Left ventricle myocardium inferior (tissue), 1 donor: ENCODE measurements around the gene ARHGAP19. TPM values are rescaled to one million over a fixed set of nuclear protein-coding genes. Genes with fewer than 3 reads are reported as not detected.

Experiments used
- DNase-seq: peaks from one replicate; pipeline ENCODE4 v3.0.0-alpha.2; 2020
- H3K27ac ChIP-seq: fragments of 200-600 bp; replicated peaks from 2 replicates; pipeline ENCODE4 v1.8.0; 2021
- H3K27me3 ChIP-seq: fragments of 200-600 bp; 2 replicates; pipeline ENCODE4 v1.8.0; 2021; ENCODE audit warnings: low read depth
- H3K36me3 ChIP-seq: fragments of 200-600 bp; 2 replicates; pipeline ENCODE4 v1.8.0; 2021
- H3K4me1 ChIP-seq: fragments of 200-600 bp; 2 replicates; pipeline ENCODE4 v1.8.0; 2021
- H3K4me3 ChIP-seq: fragments of 200-600 bp; 2 replicates; pipeline ENCODE4 v1.8.0; 2021; ENCODE audit warnings: mild to moderate bottlenecking, moderate library complexity
- H3K9me3 ChIP-seq: fragments of 200-600 bp; replicated peaks from 2 replicates; pipeline ENCODE4 v1.8.0; 2021
- intact Hi-C: fragments of 100-400 bp; cut with micrococcal nuclease; formaldehyde crosslinking; loops from one replicate; pipeline ENCODE4 v1.11.0; 2022
- total RNA-seq: library from RNA; stranded (reverse); fragmentation: NEBNext Ultra II Directional; extraction: Animal tissue kit (Norgen Biotek cat#: 25700); gene quantifications from one replicate; pipeline ENCODE4 v1.2.1, GENCODE V29; 2021
- TF ChIP-seq, protein P1 (sequence below): fragments of 200-600 bp; IDR thresholded peaks from 2 replicates; pipeline ENCODE4 v1.8.0; 2021; ENCODE audit warnings: antibody characterized with exemption, mild to moderate bottlenecking, borderline replicate concordance
- donor health status: DM: no; HTN: yes; CAD: no; lungs with severe emphysema.

ARHGAP19 gene
- total RNA-seq, 1 donor from 2014 or later, result 4.2 TPM

DNA sequence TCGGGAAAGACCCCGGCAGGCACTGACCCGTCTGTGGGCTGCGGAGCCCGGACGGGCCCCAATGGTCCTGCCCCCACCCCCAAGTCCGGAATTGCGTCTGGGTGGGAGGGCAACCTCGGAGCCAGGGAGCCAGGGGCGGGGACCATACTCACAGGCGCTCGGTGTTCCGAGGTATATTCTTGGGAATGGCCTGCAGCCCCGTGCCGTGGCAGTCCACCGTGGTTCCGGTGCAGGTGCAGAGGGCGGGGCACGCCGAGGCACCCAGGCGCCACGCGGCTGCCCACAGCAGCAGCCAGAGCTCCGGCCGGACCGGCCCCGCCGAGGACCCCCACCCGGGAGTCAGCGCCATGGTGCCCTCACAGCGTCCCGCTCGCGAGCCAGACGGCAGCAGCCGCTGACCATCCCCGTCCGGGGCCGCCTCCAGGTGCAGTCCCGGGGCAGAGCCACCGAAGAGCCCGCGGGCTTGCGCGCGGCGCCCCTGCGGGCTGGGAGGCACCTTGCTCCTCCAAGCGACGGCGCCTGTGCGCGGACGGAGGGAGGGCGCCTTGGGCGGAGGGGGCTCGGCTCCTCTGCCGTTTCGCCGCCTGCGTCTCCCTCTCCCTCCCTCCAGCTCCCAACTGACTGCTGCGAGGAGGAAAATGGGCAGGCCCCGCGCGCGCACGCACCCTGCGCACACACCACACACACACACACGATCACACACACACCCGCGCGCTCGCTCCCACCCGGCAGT is 106.9 kb downstream of the ARHGAP19 start, which contains the start of gene SLIT1:
Gene SLIT1 (minus strand): TSS at position 634 of the 733 bp plus-strand sequence. CDS start 285 bp downstream, at position 349.
- DNase-seq, result no peak
- H3K27ac ChIP-seq, result no peak within 1 kb of the TSS
- H3K9me3 ChIP-seq, result no peaks in the 10 kb centered on the region
- TF ChIP-seq, protein P1, sequence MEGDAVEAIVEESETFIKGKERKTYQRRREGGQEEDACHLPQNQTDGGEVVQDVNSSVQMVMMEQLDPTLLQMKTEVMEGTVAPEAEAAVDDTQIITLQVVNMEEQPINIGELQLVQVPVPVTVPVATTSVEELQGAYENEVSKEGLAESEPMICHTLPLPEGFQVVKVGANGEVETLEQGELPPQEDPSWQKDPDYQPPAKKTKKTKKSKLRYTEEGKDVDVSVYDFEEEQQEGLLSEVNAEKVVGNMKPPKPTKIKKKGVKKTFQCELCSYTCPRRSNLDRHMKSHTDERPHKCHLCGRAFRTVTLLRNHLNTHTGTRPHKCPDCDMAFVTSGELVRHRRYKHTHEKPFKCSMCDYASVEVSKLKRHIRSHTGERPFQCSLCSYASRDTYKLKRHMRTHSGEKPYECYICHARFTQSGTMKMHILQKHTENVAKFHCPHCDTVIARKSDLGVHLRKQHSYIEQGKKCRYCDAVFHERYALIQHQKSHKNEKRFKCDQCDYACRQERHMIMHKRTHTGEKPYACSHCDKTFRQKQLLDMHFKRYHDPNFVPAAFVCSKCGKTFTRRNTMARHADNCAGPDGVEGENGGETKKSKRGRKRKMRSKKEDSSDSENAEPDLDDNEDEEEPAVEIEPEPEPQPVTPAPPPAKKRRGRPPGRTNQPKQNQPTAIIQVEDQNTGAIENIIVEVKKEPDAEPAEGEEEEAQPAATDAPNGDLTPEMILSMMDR, result no peak
- peaks cover 9% of the 10 kb centered on the region for H3K4me1 ChIP-seq
- no peaks in the 10 kb centered on the region for H3K36me3 ChIP-seq
- peaks cover 97% of the 10 kb centered on the region for H3K27me3 ChIP-seq
- intact Hi-C loops, result no loop called here
- H3K4me3 ChIP-seq, result peak within 1 kb of the TSS; percentile 50

DNA sequence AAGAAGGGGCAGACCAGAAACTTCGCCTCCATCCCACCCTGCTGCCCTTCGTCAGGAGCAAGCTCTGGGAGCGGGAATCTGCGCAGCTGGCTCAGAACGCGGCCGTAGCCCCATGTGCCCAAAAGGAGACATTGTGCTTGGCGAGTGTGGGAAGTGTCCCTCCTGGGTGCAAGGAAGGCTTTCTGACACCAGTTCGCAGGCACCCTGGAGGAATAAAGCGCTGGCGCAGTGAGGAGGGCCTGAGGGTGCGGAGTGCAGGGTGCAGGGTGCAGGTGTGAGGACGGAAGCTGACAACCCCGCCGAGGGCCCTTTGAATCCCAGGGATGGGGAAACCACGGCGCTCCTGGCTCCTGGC is 107.5 kb downstream of the ARHGAP19 start:
- no peak overlapping the region for H3K4me3 ChIP-seq

DNA sequence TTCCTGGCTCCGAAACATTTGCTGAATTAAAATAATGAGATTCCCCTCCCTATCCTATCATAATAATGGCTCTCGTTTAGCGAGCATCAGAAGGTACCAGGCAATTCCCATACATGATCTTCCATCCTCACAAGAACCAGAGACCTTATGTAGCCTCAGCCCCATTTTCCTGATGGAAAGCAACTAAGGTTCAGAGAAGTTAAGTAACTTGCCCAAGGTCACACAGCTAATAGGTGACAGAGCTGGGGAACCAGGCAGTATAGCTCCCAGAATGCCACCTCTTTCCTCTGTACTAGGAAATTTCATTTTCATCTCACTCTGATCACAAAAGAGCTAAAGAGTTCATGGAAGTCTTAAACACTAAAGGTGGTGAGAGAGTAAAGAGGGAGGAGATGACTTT is 109.1 kb downstream of the ARHGAP19 start:
- H3K4me1 ChIP-seq, result peaks cover 9% of the 10 kb centered on the region
- TF ChIP-seq, protein P1, result no peak
- DNase-seq, result no peak
- H3K4me3 ChIP-seq, result no peak overlapping the region
- H3K36me3 ChIP-seq, result no peaks in the 10 kb centered on the region
- intact Hi-C loops, result no loop called here
- peaks cover 98% of the 10 kb centered on the region for H3K27me3 ChIP-seq
- no peaks in the 10 kb centered on the region for H3K9me3 ChIP-seq
- no peak overlapping the region for H3K27ac ChIP-seq

More for the DNA sequence above, 107.5 kb downstream of the ARHGAP19 start:
- TF ChIP-seq, protein P1, result no peak
- no peak overlapping the region for H3K27ac ChIP-seq
- no peaks in the 10 kb centered on the region for H3K9me3 ChIP-seq
- H3K4me1 ChIP-seq, result peaks cover 9% of the 10 kb centered on the region
- intact Hi-C loops, result no loop called here
- no peaks in the 10 kb centered on the region for H3K36me3 ChIP-seq
- peaks cover 98% of the 10 kb centered on the region for H3K27me3 ChIP-seq
- no peak for DNase-seq

DNA sequence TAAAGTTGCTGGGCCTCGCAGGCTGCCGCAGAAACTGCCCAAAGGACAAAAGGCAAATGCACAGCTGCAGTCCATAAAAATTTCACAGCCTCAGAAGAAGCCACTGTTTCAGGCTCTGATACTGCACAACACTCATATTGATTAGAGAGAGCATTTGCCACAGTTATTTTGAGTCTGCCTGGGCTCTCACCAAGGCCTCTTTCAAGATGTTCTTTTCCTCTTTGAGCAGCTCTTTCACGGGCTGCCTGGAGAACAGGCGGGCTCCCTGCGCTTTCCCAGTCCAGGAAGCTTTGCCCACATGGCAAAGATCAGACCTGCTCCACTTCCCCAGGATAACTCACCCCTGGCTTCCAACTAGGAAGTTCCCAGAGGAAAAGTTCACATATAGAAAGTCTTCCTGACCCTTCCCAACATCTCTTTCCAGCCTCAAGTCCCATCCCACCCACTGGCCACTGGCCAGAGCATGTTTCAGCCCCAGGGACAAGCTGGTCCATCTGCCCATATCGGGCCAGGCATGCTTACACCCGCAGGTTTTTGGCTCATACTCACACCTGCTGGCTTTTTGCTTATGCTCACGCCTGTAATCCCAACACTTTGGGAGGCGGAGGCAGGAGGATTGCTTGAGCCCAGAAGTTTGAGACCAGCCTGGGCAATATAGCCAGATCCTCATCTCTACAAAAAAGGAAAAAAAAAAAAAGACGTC is 110.0 kb downstream of the ARHGAP19 start:
- no peak for DNase-seq
- Histone ChIP-seq H3K27ac (no peak overlapping the region), H3K36me3 (no peaks in the 10 kb centered on the region), H3K4me3 (no peak overlapping the region), H3K27me3 (peaks cover 98% of the 10 kb centered on the region), H3K4me1 (peaks cover 9% of the 10 kb centered on the region), H3K9me3 (no peaks in the 10 kb centered on the region)
- intact Hi-C loops, result no loop called here
- TF ChIP-seq, protein P1, result no peak

DNA sequence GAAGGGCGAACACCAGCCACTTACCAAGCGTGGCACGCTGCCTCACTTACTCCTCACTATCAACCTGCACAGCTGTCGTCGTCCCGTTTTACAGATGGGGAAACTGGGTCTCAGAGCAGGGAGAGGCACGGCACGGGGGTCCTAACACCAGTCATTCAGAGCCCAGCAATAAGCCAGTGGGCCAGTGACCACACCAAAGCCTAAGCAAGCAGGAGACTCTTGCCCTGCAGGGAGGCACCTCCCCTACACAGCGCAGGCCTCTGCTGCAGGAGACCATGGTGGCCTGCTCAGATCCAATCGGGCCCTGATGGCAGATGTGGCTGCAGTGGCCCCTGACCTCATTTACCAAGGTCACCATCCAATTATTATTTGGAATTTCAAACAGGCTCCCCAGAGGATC is 111.5 kb downstream of the ARHGAP19 start:
- TF ChIP-seq, protein P1, result no peak
- Histone ChIP-seq H3K4me1 (peaks cover 9% of the 10 kb centered on the region), H3K36me3 (no peaks in the 10 kb centered on the region), H3K27ac (no peak overlapping the region), H3K27me3 (peaks cover 98% of the 10 kb centered on the region), H3K9me3 (no peaks in the 10 kb centered on the region), H3K4me3 (no peak overlapping the region)
- no peak for DNase-seq
- intact Hi-C loops, result no loop called here
